IMR-90 (cell line): Measurements from ENCODE around the gene ARHGEF38. TPM values are rescaled to one million over a fixed set of nuclear protein-coding genes. Genes with fewer than 3 reads are reported as not detected.

Experiments
- ATAC-seq: fragments of 200-7000 bp; cut with Tn5 transposase; 2 replicates; pipeline ENCODE4 v1.9.1; 2020; ENCODE audit warnings: low read depth, mild to moderate bottlenecking, moderate library complexity
- BruUV-seq: library from RNA; stranded (reverse); fragments of 400-500 nt; replicated peaks from 2 replicates; lab custom pipeline; 2021; lab: Mats Ljungman, UMichigan
- CTCF ChIA-PET: fragments of 300-600 bp; formaldehyde crosslinking; extraction: SDS; loops from one replicate; lab custom pipeline; 2021; ENCODE audit warnings: antibody characterized with exemption; lab: Yijun Ruan, JAX
- POLR2A ChIA-PET: fragments of 300-600 bp; sonication (Branson Sonifier 250); formaldehyde crosslinking; loops from one replicate; lab custom pipeline; 2022; ENCODE audit warnings: antibody characterized with exemption; ENCODE audit not compliant: unreplicated experiment; lab: Charles Lee
- DNase-seq: peaks from one replicate; pipeline ENCODE4 v3.0.0; 2013
- H2AFZ ChIP-seq: replicated peaks from 2 replicates; pipeline ENCODE3; 2013; ENCODE audit warnings: low read length, mild to moderate bottlenecking; ENCODE audit not compliant: poor library complexity
- H2AK5ac ChIP-seq: 2 replicates; pipeline ENCODE4 v1.6.1; 2013; ENCODE audit warnings: low read depth, low read length, inconsistent platforms
- H2AK9ac ChIP-seq: replicated peaks from 2 replicates; pipeline ENCODE3; 2013; ENCODE audit warnings: mild to moderate bottlenecking, low read depth, low read length, moderate library complexity; ENCODE audit not compliant: poor library complexity
- H2BK120ac ChIP-seq: 2 replicates; pipeline ENCODE4 v1.6.1; 2013; ENCODE audit warnings: low read depth, low read length, inconsistent platforms
- H2BK15ac ChIP-seq: 3 replicates; pipeline ENCODE4 v1.6.1; 2013; ENCODE audit warnings: low read depth, low read length, inconsistent platforms
- H2BK20ac ChIP-seq: 2 replicates; pipeline ENCODE4 v1.6.1; 2013; ENCODE audit warnings: low read depth, mild to moderate bottlenecking, inconsistent platforms, low read length, moderate library complexity
- H2BK5ac ChIP-seq: 2 replicates; pipeline ENCODE4 v1.6.1; 2013; ENCODE audit warnings: mild to moderate bottlenecking, low read depth, low read length, inconsistent platforms; ENCODE audit not compliant: poor library complexity, severe bottlenecking
- H3K14ac ChIP-seq: replicated peaks from 2 replicates; pipeline ENCODE4 v1.6.1; 2013; ENCODE audit warnings: low read depth, low read length, inconsistent platforms
- H3K18ac ChIP-seq: 2 replicates; pipeline ENCODE4 v1.6.1; 2013; ENCODE audit warnings: low read depth, low read length, control low read depth
- H3K23ac ChIP-seq: 2 replicates; pipeline ENCODE4 v1.6.1; 2013; ENCODE audit warnings: low read depth, low read length, inconsistent platforms
- H3K27ac ChIP-seq: 2 replicates; pipeline ENCODE4 v1.5.1; 2013; ENCODE audit warnings: mild to moderate bottlenecking, control low read depth, low read length; ENCODE audit not compliant: insufficient read depth
- H3K27me3 ChIP-seq: 2 replicates; pipeline ENCODE4 v1.6.1; 2013; ENCODE audit warnings: low read length; ENCODE audit not compliant: control insufficient read depth, insufficient read depth
- H3K36me3 ChIP-seq: 2 replicates; pipeline ENCODE4 v1.6.1; 2013; ENCODE audit warnings: low read length, mixed read lengths; ENCODE audit not compliant: control insufficient read depth, insufficient read depth
- H3K4ac ChIP-seq: 2 replicates; pipeline ENCODE4 v1.6.1; 2013; ENCODE audit warnings: low read depth, low read length, inconsistent platforms
- H3K4me1 ChIP-seq: 2 replicates; pipeline ENCODE4 v1.6.1; 2013; ENCODE audit warnings: low read length, mixed read lengths; ENCODE audit not compliant: control insufficient read depth, insufficient read depth
- H3K4me2 ChIP-seq: 2 replicates; pipeline ENCODE4 v1.6.1; 2013; ENCODE audit warnings: low read depth, mild to moderate bottlenecking, control low read depth, low read length, moderate library complexity
- H3K4me3 ChIP-seq: 2 replicates; pipeline ENCODE4 v1.5.1; 2013; ENCODE audit warnings: low read depth, mild to moderate bottlenecking, control low read depth, low read length, moderate library complexity; ENCODE audit not compliant: insufficient read depth
- H3K56ac ChIP-seq: 2 replicates; pipeline ENCODE4 v1.6.1; 2013; ENCODE audit warnings: low read length, inconsistent platforms; ENCODE audit not compliant: insufficient read depth; ENCODE audit errors: extremely low read depth
- H3K79me1 ChIP-seq, 2 experiments: 2 replicates each; pipeline ENCODE4 v1.6.1; 2013; ENCODE audit warnings: low read length in 2 of 2, inconsistent platforms in 1 of 2, low read depth in 1 of 2
- H3K9ac ChIP-seq: 2 replicates; pipeline ENCODE4 v1.6.1; 2013; ENCODE audit warnings: low read depth, low read length, control low read depth
- H3K9me1 ChIP-seq: 2 replicates; pipeline ENCODE4 v1.6.1; 2013; ENCODE audit warnings: low read length, inconsistent platforms; ENCODE audit not compliant: insufficient read depth
- H3K9me3 ChIP-seq: 2 replicates; pipeline ENCODE4 v1.6.1; 2013; ENCODE audit warnings: low read length; ENCODE audit not compliant: control insufficient read depth, insufficient read depth
- H4K20me1 ChIP-seq: 2 replicates; pipeline ENCODE4 v1.6.1; 2013; ENCODE audit warnings: low read length, inconsistent platforms; ENCODE audit not compliant: insufficient read depth
- H4K5ac ChIP-seq: 2 replicates; pipeline ENCODE4 v1.6.1; 2013; ENCODE audit warnings: mild to moderate bottlenecking, low read depth, low read length, control low read depth
- H4K8ac ChIP-seq, 2 experiments: 2 replicates each; pipeline ENCODE4 v1.6.1; 2013; ENCODE audit warnings: low read depth in 2 of 2, low read length in 2 of 2, control low read depth in 1 of 2, inconsistent platforms in 1 of 2
- H4K91ac ChIP-seq: 2 replicates; pipeline ENCODE4 v1.6.1; 2013; ENCODE audit warnings: low read depth, low read length, inconsistent platforms; ENCODE audit not compliant: insufficient read depth
- BHLHE40 ChIP-seq: fragments of 150-350 bp; IDR thresholded peaks from 2 replicates; pipeline ENCODE4 v1.6.1; 2016; ENCODE audit warnings: mild to moderate bottlenecking, low read depth, low read length
- CEBPB ChIP-seq: IDR thresholded peaks from 2 replicates; pipeline ENCODE4 v1.6.1; 2012; ENCODE audit warnings: low read depth, low read length, improper control_type of control experiment
- CHD1 ChIP-seq: IDR thresholded peaks from 2 replicates; pipeline ENCODE4 v1.6.1; 2012; ENCODE audit warnings: low read depth, low read length, improper control_type of control experiment
- MAFK ChIP-seq: IDR thresholded peaks from 2 replicates; pipeline ENCODE4 v1.6.1; 2012; ENCODE audit warnings: low read depth, low read length, improper control_type of control experiment
- NFE2L2 ChIP-seq: fragments of 150-350 bp; IDR thresholded peaks from 2 replicates; pipeline ENCODE4 v1.6.1; 2016; ENCODE audit warnings: low read depth, mild to moderate bottlenecking, low read length
- POLR2A ChIP-seq: IDR thresholded peaks from 2 replicates; pipeline ENCODE4 v1.6.1; 2012; ENCODE audit warnings: mild to moderate bottlenecking, low read depth, low read length
- RAD21 ChIP-seq: IDR thresholded peaks from 2 replicates; pipeline ENCODE4 v1.6.1; 2012; ENCODE audit warnings: low read length, improper control_type of control experiment
- RCOR1 ChIP-seq: IDR thresholded peaks from 2 replicates; pipeline ENCODE4 v1.6.1; 2012; ENCODE audit warnings: mild to moderate bottlenecking, low read length, improper control_type of control experiment; ENCODE audit not compliant: insufficient replicate concordance
- RFX5 ChIP-seq: IDR thresholded peaks from 2 replicates; pipeline ENCODE4 v1.8.0; 2012; ENCODE audit warnings: low read depth, mild to moderate bottlenecking, low read length, moderate library complexity
- SMC3 ChIP-seq: fragments of 150-350 bp; IDR thresholded peaks from 2 replicates; pipeline ENCODE4 v1.6.1; 2016; ENCODE audit warnings: low read depth, mild to moderate bottlenecking, antibody characterized with exemption, low read length, moderate library complexity
- WGBS, 2 experiments: methylation state at CpG; one replicate each; pipeline versions ENCODE4 v1.1.5 to v1.1.7; 2013; ENCODE audit warnings: missing lambda C conversion rate in 2 of 2; ENCODE audit not compliant: insufficient read length in 1 of 2; ENCODE audit errors: extremely low coverage in 2 of 2; 5-methylcytosine and 5-hydroxymethylcytosine counted together
- dilution Hi-C: fragments of 300-500 bp; cut with HindIII; formaldehyde crosslinking; loops from one replicate; pipeline ENCODE4 v1.14.3; 2018; ENCODE audit warnings: low sequenced_read_pairs; ENCODE audit not compliant: unreplicated experiment
- in situ Hi-C: fragments of 300-500 bp; cut with MboI; formaldehyde crosslinking; loops from 3 replicates; pipeline ENCODE4 v1.14.3; 2019; ENCODE audit warnings: low sequenced_read_pairs, inconsistent platforms, mixed read lengths
- intact Hi-C: fragments of 100-400 bp; cut with micrococcal nuclease; formaldehyde crosslinking; loops from 2 replicates; pipeline ENCODE4 v1.10.0; 2022
- polyA plus RNA-seq, 3 experiments: library from polyadenylated mRNA; depleted of rRNA; stranded (reverse); fragments of >200 nt; gene quantifications; 2 replicates each; pipeline ENCODE4 v1.2.3, GENCODE V29; 2012; ENCODE audit warnings: low replicate concordance in 1 of 3
- total RNA-seq: library from RNA; depleted of rRNA; stranded (reverse); fragments of >200 nt; gene quantifications from 2 replicates; pipeline ENCODE4 v1.2.3, GENCODE V29; 2012
- TF ChIP-seq, protein P1 (sequence below): fragments of 150-350 bp; IDR thresholded peaks from 2 replicates; pipeline ENCODE4 v1.6.1; 2016; ENCODE audit warnings: low read depth, mild to moderate bottlenecking, low read length, moderate library complexity, borderline replicate concordance
- TF ChIP-seq, protein P2 (sequence below): fragments of 150-350 bp; IDR thresholded peaks from 2 replicates; pipeline ENCODE4 v1.6.1; 2017; ENCODE audit warnings: mild to moderate bottlenecking, antibody characterized with exemption, low read length, low read depth
- TF ChIP-seq, protein P3 (sequence below): conservative IDR thresholded peaks from 2 replicates; pipeline ENCODE4 v1.5.1; 2012; ENCODE audit warnings: mild to moderate bottlenecking, low read depth, low read length, improper control_type of control experiment

Gene ARHGEF38
- total and polyA plus RNA-seq, 2 of the 4 experiments (the other 2 are of a cell fraction): not detected

DNA sequence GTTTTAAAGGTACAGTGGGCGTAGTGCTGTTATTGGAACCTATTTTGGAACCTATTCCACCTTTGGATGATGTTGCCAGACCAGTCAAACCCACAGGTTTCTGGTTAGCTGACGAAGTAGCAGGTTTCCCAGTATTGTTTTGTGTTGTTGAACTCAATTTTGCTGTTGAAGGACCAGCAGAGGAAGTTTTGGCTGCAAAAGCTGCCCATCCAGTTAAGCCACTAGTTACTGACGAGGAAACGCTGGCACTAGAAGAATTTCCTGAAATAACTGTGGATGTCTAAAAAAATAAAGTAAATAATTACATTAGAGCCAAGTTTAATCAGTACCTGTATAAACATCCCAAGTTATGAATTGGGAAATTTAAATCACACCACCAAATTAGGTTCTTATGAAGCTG lies 130.6 kb downstream of the ARHGEF38 start:
- no peak for TF ChIP-seq RFX5
- TF ChIP-seq NFE2L2: no peak
- no peak for TF ChIP-seq CHD1
- TF ChIP-seq, protein P1, sequence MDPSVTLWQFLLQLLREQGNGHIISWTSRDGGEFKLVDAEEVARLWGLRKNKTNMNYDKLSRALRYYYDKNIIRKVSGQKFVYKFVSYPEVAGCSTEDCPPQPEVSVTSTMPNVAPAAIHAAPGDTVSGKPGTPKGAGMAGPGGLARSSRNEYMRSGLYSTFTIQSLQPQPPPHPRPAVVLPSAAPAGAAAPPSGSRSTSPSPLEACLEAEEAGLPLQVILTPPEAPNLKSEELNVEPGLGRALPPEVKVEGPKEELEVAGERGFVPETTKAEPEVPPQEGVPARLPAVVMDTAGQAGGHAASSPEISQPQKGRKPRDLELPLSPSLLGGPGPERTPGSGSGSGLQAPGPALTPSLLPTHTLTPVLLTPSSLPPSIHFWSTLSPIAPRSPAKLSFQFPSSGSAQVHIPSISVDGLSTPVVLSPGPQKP: no peak
- no peak for TF ChIP-seq BHLHE40
- no peak for TF ChIP-seq POLR2A
- no peak for TF ChIP-seq RAD21
- TF ChIP-seq, protein P2, sequence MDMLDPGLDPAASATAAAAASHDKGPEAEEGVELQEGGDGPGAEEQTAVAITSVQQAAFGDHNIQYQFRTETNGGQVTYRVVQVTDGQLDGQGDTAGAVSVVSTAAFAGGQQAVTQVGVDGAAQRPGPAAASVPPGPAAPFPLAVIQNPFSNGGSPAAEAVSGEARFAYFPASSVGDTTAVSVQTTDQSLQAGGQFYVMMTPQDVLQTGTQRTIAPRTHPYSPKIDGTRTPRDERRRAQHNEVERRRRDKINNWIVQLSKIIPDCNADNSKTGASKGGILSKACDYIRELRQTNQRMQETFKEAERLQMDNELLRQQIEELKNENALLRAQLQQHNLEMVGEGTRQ: no peak
- no peak for TF ChIP-seq SMC3
- TF ChIP-seq, protein P3, sequence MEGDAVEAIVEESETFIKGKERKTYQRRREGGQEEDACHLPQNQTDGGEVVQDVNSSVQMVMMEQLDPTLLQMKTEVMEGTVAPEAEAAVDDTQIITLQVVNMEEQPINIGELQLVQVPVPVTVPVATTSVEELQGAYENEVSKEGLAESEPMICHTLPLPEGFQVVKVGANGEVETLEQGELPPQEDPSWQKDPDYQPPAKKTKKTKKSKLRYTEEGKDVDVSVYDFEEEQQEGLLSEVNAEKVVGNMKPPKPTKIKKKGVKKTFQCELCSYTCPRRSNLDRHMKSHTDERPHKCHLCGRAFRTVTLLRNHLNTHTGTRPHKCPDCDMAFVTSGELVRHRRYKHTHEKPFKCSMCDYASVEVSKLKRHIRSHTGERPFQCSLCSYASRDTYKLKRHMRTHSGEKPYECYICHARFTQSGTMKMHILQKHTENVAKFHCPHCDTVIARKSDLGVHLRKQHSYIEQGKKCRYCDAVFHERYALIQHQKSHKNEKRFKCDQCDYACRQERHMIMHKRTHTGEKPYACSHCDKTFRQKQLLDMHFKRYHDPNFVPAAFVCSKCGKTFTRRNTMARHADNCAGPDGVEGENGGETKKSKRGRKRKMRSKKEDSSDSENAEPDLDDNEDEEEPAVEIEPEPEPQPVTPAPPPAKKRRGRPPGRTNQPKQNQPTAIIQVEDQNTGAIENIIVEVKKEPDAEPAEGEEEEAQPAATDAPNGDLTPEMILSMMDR: no peak
- no peak for TF ChIP-seq CEBPB
- no peak for TF ChIP-seq MAFK
- TF ChIP-seq RCOR1: no peak
- Histone ChIP-seq H3K56ac (no peak overlapping the region), H3K4me1 (no peaks in the 10 kb centered on the region), H4K20me1 (no peaks in the 10 kb centered on the region), H4K91ac (no peak overlapping the region), H3K79me1 (no peaks in the 10 kb centered on the region), H2AK5ac (no peak overlapping the region), H2AK9ac (no peak overlapping the region), H3K9me3 (no peaks in the 10 kb centered on the region), H3K14ac (no peak overlapping the region), H3K27me3 (no peaks in the 10 kb centered on the region), H3K4me2 (no peak overlapping the region), H3K23ac (no peak overlapping the region; the same call in 1 of the 2 replicates), H2BK120ac (no peak overlapping the region), H3K4me3 (no peak overlapping the region), H2BK5ac (no peak overlapping the region), H2BK20ac (no peak overlapping the region), H4K8ac (no peak overlapping the region), H2AFZ (no peak overlapping the region), H3K9me1 (0 out of 2 replicates have a peak, but pooled peaks cover 3% of the 10 kb centered on the region), H3K4ac (no peak overlapping the region), H3K36me3 (peaks cover 9% of the 10 kb centered on the region), H3K9ac (no peak overlapping the region), H3K27ac (no peak overlapping the region), H3K18ac (no peak overlapping the region), H2BK15ac (no peak overlapping the region), H4K5ac (no peak overlapping the region)
- no peak for DNase-seq
- no peak for ATAC-seq
- POLR2A ChIA-PET: no interaction called here
- dilution Hi-C loops: no loop called here
- intact Hi-C loops: no loop called here
- CTCF ChIA-PET: no interaction called here
- BruUV-seq: no TSS peak
- in situ Hi-C loops: no loop called here
- WGBS, 2 experiments: no CpG with 5 or more reads among the region's 4 CpGs
